T-helper 22 cell (primary cell): Measurements from ENCODE around the gene STX8.

Experiments
- DNase-seq: peaks from one replicate; pipeline ENCODE4 v3.0.0-alpha.2; 2020; ENCODE audit warnings: low read depth

The STX8 gene

GRCh38 chr17:9206410-9206703 is 369.3 kb downstream of the STX8 start:
- DNase-seq = no peak

- DNase-seq = no peak
Observed at GRCh38 chr17:9205520-9206409, 369.9 kb downstream of the STX8 start.

- no peak for DNase-seq
Observed at GRCh38 chr17:9204637-9205329, 370.8 kb downstream of the STX8 start.

GRCh38 chr17:9203771-9204425 is 371.7 kb downstream of the STX8 start:
- DNase-seq = no peak

GRCh38 chr17:9202532-9202931 is 373.1 kb downstream of the STX8 start:
- DNase-seq = no peak

GRCh38 chr17:9200699-9201359 is 374.8 kb downstream of the STX8 start:
- no peak for DNase-seq
